Astrocyte of the cerebellum (primary cell): ENCODE data around the gene ZIC2.
A peak's percentile ranks its signal among the peaks of the same experiment; 100 is the strongest.

Source experiments
- DNase-seq: peaks from one replicate; pipeline ENCODE4 v3.0.0-alpha.2; 2011; ENCODE audit warnings: low read depth
- H3K4me3 ChIP-seq: 2 replicates; pipeline ENCODE4 v1.5.1; 2011; ENCODE audit warnings: mild to moderate bottlenecking, low read depth, low read length, moderate library complexity
- in situ Hi-C: cut with HindIII; loops from 2 replicates; pipeline ENCODE4 v1.10.0; 2017; ENCODE audit warnings: low sequenced_read_pairs
- TF ChIP-seq, protein P1 (sequence below): IDR thresholded peaks from 2 replicates; pipeline ENCODE4 v1.5.1; 2012; ENCODE audit warnings: low read length, low read depth, moderate library complexity, mild to moderate bottlenecking; ENCODE audit errors: missing control alignments

The ZIC2 gene

DNA sequence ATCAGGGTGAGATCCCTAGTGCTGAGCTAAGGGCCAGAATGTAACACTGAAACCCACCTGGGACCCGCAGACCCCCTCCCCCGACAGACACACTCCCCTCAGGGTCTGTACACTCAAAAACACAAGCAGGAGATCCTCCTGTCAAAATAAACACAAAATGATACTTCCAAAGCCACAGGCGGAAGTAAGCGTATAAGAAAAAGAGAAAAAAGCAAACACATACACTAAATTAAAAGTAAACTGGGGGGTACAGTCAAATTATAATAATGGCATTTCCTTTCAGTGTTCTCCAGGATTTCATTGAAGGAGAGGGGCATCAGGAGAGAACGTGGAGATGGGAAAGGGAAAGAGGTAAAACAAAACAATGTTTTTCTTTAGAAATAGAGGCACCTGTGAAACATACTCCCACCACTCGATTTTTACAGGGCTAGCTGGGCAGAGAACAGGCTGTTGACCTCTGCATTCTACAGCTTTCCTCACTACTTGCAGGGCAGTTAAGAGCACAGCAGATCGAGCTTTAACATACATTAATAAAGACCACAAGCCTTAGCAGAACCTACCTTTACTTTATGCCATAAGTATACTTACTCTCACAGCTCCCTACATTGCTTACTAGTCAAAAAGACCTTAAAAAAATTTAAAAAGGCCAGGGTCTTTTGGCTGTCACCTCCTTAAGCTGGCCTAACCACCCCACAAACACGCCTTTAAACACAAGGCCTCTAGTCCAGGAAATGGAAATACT, 15.3 kb upstream of the ZIC2 start:
- peak overlapping the region; percentile 27 for H3K4me3 ChIP-seq
- in situ Hi-C loops = no loop called here
- TF ChIP-seq, protein P1, sequence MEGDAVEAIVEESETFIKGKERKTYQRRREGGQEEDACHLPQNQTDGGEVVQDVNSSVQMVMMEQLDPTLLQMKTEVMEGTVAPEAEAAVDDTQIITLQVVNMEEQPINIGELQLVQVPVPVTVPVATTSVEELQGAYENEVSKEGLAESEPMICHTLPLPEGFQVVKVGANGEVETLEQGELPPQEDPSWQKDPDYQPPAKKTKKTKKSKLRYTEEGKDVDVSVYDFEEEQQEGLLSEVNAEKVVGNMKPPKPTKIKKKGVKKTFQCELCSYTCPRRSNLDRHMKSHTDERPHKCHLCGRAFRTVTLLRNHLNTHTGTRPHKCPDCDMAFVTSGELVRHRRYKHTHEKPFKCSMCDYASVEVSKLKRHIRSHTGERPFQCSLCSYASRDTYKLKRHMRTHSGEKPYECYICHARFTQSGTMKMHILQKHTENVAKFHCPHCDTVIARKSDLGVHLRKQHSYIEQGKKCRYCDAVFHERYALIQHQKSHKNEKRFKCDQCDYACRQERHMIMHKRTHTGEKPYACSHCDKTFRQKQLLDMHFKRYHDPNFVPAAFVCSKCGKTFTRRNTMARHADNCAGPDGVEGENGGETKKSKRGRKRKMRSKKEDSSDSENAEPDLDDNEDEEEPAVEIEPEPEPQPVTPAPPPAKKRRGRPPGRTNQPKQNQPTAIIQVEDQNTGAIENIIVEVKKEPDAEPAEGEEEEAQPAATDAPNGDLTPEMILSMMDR = no peak
- no peak for DNase-seq

DNA sequence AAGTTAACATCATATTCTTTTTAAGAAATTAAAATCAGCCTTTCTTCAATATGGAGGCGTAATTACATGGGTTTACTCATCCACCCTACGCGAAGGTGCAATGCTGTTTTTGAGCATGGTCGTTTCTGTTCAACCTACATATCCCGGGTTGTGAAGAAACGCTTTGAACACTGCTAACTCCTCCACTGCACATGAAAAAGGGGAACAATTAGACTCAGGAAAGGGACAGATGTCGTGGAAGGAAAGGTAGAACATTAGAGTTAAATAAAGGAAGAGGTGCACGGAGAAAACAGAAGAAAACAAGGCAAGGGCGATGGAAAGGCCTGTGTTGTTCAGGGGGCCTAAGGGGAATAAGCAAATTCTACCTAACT, 14.1 kb upstream of the ZIC2 start:
- in situ Hi-C loops = no loop called here
- TF ChIP-seq, protein P1 = no peak
- peak overlapping the region; percentile 71 for H3K4me3 ChIP-seq
- no peak for DNase-seq

GRCh38 chr13:99967869-99968520, 13.6 kb upstream of the ZIC2 start:
- peak overlapping the region; percentile 71 for H3K4me3 ChIP-seq
- in situ Hi-C loops = no loop called here
- no peak for DNase-seq
- TF ChIP-seq, protein P1 = no peak

- TF ChIP-seq, protein P1 = no peak
- H3K4me3 ChIP-seq = peak overlapping the region; percentile 71
- DNase-seq = no peak
- in situ Hi-C loops = no loop called here
Observed at GRCh38 chr13:99968521-99969452, 12.8 kb upstream of the ZIC2 start.

GRCh38 chr13:99969453-99969918, 12.1 kb upstream of the ZIC2 start:
- TF ChIP-seq, protein P1 = no peak
- in situ Hi-C loops = no loop called here
- peak overlapping the region; percentile 71 for H3K4me3 ChIP-seq
- no peak for DNase-seq

DNA sequence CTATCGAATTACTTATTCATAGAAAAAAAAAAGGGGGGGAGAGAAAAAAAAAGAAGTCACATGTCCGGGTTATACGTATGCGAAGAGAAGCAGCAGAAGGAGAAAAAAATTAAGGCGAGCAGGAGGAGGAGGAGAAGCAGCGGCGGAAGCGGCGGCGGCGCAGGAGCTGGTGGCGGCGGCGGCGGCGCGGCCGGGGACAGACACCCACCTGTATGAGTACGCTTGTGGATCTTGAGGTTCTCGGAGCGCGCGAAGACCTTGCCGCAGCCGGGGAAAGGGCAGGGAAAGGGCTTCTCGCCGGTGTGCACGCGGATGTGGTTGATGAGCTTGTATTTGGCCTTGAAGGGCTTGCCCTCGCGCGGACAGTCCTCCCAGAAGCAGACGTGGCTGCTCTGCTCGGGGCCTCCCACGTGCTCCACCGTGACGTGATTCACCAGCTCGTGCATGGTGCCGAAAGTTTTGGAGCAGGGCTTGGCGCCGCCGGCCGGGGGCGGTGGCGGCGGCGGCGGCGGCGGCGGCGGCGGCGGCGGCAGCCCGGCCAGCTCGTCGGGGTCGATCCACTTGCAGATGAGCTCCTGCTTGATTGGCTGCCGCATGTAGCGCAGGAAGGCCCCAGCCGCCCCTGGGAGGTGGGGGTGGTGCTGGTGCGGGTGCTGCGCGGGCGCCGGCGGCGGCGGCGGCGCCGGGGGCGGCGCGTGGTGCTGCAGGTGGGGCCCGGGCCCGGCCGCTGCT, 11.5 kb upstream of the ZIC2 start:
- TF ChIP-seq, protein P1 = no peak
- in situ Hi-C loops = no loop called here
- H3K4me3 ChIP-seq = peak overlapping the region; percentile 71
- no peak for DNase-seq
